Neural cell (in vitro differentiated cells): Measurements from ENCODE around the gene RAB3IL1. TPM values are rescaled to one million over a fixed set of nuclear protein-coding genes. Genes with fewer than 3 reads are reported as not detected.

ENCODE experiments used
- H2AFZ ChIP-seq: fragments of 200-600, 300-800 bp; sonication (generic), shearing (Covaris generic); 2 replicates; pipeline ENCODE4 v1.6.0; 2014; ENCODE audit warnings: low read depth, mild to moderate bottlenecking, antibody characterized with exemption, low read length, moderate library complexity
- H3F3A ChIP-seq: fragments of 200-600 bp; shearing (Covaris generic); 2 replicates; pipeline ENCODE4 v1.6.1; 2016; ENCODE audit warnings: mild to moderate bottlenecking, moderate library complexity, mixed read lengths, antibody characterized with exemption, low read length; ENCODE audit not compliant: insufficient read depth, poor library complexity, severe bottlenecking
- H3K27ac ChIP-seq: fragments of 200-600, 300-800 bp; sonication (generic), shearing (Covaris generic); 2 replicates; pipeline ENCODE4 v1.5.1; 2014; ENCODE audit warnings: mild to moderate bottlenecking, low read length, moderate library complexity
- H3K27me3 ChIP-seq: fragments of 300-800, 200-600 bp; sonication (generic), shearing (Covaris generic); 2 replicates; pipeline ENCODE4 v1.6.0; 2014; ENCODE audit warnings: mild to moderate bottlenecking, low read depth, low read length, moderate library complexity; ENCODE audit not compliant: insufficient read depth
- H3K36me3 ChIP-seq: fragments of 300-800, 200-600 bp; sonication (generic), shearing (Covaris generic); 2 replicates; pipeline ENCODE4 v1.5.1; 2014; ENCODE audit warnings: mild to moderate bottlenecking, antibody characterized with exemption, low read length, moderate library complexity; ENCODE audit not compliant: insufficient read depth
- H3K4me2 ChIP-seq: fragments of 300-800, 200-600 bp; sonication (generic), shearing (Covaris generic); 2 replicates; pipeline ENCODE4 v1.6.0; 2014; ENCODE audit warnings: mild to moderate bottlenecking, low read length
- H3K4me3 ChIP-seq: fragments of 300-800, 200-600 bp; sonication (generic), shearing (Covaris generic); 2 replicates; pipeline ENCODE4 v1.5.1; 2014; ENCODE audit warnings: mild to moderate bottlenecking, low read length, moderate library complexity
- H3K79me2 ChIP-seq: fragments of 200-600 bp; shearing (Covaris generic); replicated peaks from 2 replicates; pipeline ENCODE4 v1.6.0; 2014; ENCODE audit warnings: mild to moderate bottlenecking, low read length, moderate library complexity; ENCODE audit not compliant: insufficient read depth
- H3K9ac ChIP-seq: fragments of 300-800, 200-600 bp; sonication (generic), shearing (Covaris generic); 2 replicates; pipeline ENCODE4 v1.6.1; 2016; ENCODE audit warnings: mild to moderate bottlenecking, low read length, mixed read lengths
- H3K9me2 ChIP-seq: fragments of 200-600 bp; shearing (Covaris generic); 2 replicates; pipeline ENCODE4 v1.6.1; 2016; ENCODE audit warnings: mild to moderate bottlenecking, low read length, mixed read lengths; ENCODE audit not compliant: insufficient read depth
- H3K9me3 ChIP-seq: fragments of 200-600, 300-800 bp; sonication (generic), shearing (Covaris generic); 2 replicates; pipeline ENCODE4 v1.6.1; 2016; ENCODE audit warnings: mild to moderate bottlenecking, mixed run types, low read length, moderate library complexity, mixed read lengths
- H4K20me1 ChIP-seq: fragments of 200-600 bp; shearing (Covaris generic); 2 replicates; pipeline ENCODE4 v1.6.1; 2016; ENCODE audit warnings: mild to moderate bottlenecking, mixed run types; ENCODE audit not compliant: insufficient read depth
- CTCF ChIP-seq: fragments of 450-650 bp; IDR thresholded peaks from 2 replicates; pipeline ENCODE4 v1.5.1; 2014; ENCODE audit warnings: antibody characterized with exemption, mild to moderate bottlenecking, moderate library complexity; ENCODE audit not compliant: poor library complexity, severe bottlenecking
- EP300 ChIP-seq: fragments of 450-650 bp; conservative IDR thresholded peaks from 2 replicates; pipeline ENCODE4 v1.6.1; 2014; ENCODE audit warnings: antibody characterized with exemption, mild to moderate bottlenecking, moderate library complexity; ENCODE audit not compliant: poor library complexity, severe bottlenecking
- EZH2 ChIP-seq: fragments of 200-600, 300-800 bp; shearing (Covaris generic), sonication (generic); IDR thresholded peaks from 2 replicates; pipeline ENCODE4 v1.6.1; 2014; ENCODE audit warnings: antibody characterized with exemption, low read length, borderline replicate concordance, mild to moderate bottlenecking; ENCODE audit not compliant: insufficient read depth, poor library complexity, severe bottlenecking
- MXI1 ChIP-seq: fragments of 450-650 bp; conservative IDR thresholded peaks from 2 replicates; pipeline ENCODE4 v1.6.1; 2014; ENCODE audit warnings: antibody characterized with exemption, mild to moderate bottlenecking; ENCODE audit not compliant: poor library complexity, severe bottlenecking
- POLR2AphosphoS5 ChIP-seq: IDR thresholded peaks from 2 replicates; pipeline ENCODE4 v1.6.1; 2012
- RAD21 ChIP-seq: fragments of 450-650 bp; conservative IDR thresholded peaks from 2 replicates; pipeline ENCODE4 v1.6.1; 2014; ENCODE audit warnings: antibody characterized with exemption, mild to moderate bottlenecking, moderate library complexity
- REST ChIP-seq: IDR thresholded peaks from 2 replicates; pipeline ENCODE4 v1.6.1; 2012; ENCODE audit warnings: borderline replicate concordance
- SMC3 ChIP-seq: fragments of 450-650 bp; conservative IDR thresholded peaks from 2 replicates; pipeline ENCODE4 v1.6.1; 2014; ENCODE audit warnings: antibody characterized with exemption, mild to moderate bottlenecking, moderate library complexity; ENCODE audit not compliant: poor library complexity
- TAF1 ChIP-seq: IDR thresholded peaks from 2 replicates; pipeline ENCODE4 v1.6.1; 2012; ENCODE audit warnings: low read depth
- polyA plus RNA-seq: library from polyadenylated mRNA; depleted of rRNA; stranded (reverse); fragments of >200 nt; gene quantifications from 2 replicates; pipeline ENCODE4 v1.2.3, GENCODE V29; 2014

RAB3IL1 gene
- polyA plus RNA-seq, 1 donor from 2014 or later: 1.6 TPM

DNA sequence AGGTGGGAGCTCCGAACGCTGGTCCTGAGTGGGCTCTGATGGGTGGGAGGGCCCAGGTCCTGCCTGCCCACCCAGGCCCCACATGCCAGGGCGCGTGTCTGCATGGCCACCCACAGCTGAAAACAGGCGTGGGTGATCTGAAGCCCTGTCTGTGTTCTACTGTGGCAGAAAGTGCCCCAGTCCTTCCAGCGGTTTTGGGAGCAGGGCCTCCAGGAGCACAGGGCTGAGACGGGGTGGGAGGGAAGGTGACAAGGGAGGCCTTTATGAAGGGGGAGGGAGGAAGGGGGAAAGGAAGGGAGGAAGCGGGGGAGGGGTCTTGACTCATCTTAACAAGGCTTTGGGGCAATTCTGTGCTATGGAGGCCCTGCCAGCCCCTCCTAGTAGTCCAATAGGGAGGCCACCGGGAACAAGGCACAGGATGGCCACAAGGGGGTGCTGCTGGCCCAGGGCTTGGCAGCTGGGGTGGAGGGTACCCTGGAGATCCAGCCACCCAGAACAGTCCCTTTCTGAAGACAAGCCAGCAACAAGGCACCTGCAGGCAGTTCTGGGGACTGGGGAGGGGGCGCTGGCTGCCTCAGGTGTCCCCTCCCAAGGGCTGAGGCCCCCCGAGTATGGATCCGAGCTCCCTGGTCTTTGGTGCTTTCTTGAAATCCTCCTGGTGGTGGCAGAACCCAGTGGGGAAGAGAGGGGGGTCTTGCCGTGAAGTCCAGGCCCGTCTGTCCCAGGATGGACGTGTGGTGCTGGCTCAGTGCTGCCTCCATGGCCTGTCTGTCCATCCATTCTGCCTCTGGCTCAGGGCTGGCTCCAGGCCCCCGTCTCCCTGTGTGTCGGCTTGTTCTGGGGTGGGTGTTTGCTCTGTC, 19.7 kb downstream of the RAB3IL1 start:
- Histone ChIP-seq H3K36me3 (no peaks in the 10 kb centered on the region), H3K4me3 (no peak overlapping the region), H3K9me3 (no peaks in the 10 kb centered on the region), H3K4me2 (no peak overlapping the region), H2AFZ (no peak overlapping the region), H3K9me2 (no peaks in the 10 kb centered on the region), H3K27me3 (no peaks in the 10 kb centered on the region), H3K79me2 (no peaks in the 10 kb centered on the region), H3K9ac (peak overlapping the region; percentile 48), H3F3A (peaks cover 7% of the 10 kb centered on the region), H4K20me1 (no peaks in the 10 kb centered on the region), H3K27ac (peak overlapping the region; percentile 81)
- TF ChIP-seq CTCF: peak; percentile 60
- peak; percentile 68 for TF ChIP-seq SMC3
- TF ChIP-seq RAD21: peak; percentile 60
- TF ChIP-seq EP300: no peak

DNA sequence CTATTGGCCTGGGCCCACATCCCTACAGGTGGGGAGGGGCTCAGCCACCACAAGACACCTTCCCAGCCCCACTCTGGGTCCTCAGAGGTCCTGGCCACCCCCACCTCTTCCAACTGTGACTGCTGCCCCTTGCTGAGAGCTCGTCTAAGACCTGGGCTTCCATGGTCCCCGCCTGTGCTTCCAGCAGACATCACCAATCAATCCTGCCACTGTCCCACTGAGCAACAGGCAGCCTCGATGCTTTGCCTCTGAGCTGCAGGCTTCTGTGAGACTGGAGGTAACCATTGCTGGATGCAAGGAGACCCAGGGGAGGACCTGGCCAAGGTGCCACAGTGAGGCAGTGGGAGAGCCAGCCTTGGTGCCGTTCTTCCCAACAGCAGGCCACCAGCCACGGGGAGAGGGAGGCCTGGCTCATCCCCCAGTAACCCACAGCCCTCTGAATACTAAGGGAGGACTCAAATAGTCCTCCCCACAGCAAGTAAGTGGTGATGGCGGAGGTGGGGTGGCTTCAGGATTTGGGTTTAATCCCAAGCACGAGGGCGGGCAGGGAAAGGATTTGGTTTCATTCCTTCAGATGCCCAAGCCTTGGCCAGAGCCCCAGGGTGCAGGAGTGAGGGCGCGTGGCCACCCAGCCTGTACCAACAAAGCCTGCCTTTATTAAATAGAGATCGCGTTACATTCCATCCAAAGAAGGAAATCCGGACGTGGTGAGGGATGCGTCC, 20.5 kb downstream of the RAB3IL1 start:
- TF ChIP-seq REST (no peak), SMC3 (no peak), CTCF (no peak), MXI1 (no peak), RAD21 (no peak), POLR2AphosphoS5 (no peak), EP300 (no peak), EZH2 (no peak), TAF1 (no peak)
- H3K79me2 ChIP-seq: no peaks in the 10 kb centered on the region
- no peaks in the 10 kb centered on the region for H4K20me1 ChIP-seq
- H3K9me2 ChIP-seq: no peaks in the 10 kb centered on the region
- no peak overlapping the region for H2AFZ ChIP-seq
- no peaks in the 10 kb centered on the region for H3K9me3 ChIP-seq
- no peaks in the 10 kb centered on the region for H3K36me3 ChIP-seq
- no peak overlapping the region for H3K4me3 ChIP-seq
- peaks cover 3% of the 10 kb centered on the region for H3K27me3 ChIP-seq
- no peak overlapping the region for H3K4me2 ChIP-seq
- H3F3A ChIP-seq: peaks cover 7% of the 10 kb centered on the region
- H3K9ac ChIP-seq: no peak overlapping the region
- no peak overlapping the region for H3K27ac ChIP-seq
